GM21619 (cell line): ENCODE data around the gene FAHD1.
A peak's percentile ranks its signal among the peaks of the same experiment; 100 is the strongest.

ENCODE experiments used
- ATAC-seq: cut with Tn5 transposase; IDR thresholded peaks from one replicate; pipeline ENCODE4 v1.9.1; 2021; ENCODE audit not compliant: unreplicated experiment

FAHD1 gene

DNA sequence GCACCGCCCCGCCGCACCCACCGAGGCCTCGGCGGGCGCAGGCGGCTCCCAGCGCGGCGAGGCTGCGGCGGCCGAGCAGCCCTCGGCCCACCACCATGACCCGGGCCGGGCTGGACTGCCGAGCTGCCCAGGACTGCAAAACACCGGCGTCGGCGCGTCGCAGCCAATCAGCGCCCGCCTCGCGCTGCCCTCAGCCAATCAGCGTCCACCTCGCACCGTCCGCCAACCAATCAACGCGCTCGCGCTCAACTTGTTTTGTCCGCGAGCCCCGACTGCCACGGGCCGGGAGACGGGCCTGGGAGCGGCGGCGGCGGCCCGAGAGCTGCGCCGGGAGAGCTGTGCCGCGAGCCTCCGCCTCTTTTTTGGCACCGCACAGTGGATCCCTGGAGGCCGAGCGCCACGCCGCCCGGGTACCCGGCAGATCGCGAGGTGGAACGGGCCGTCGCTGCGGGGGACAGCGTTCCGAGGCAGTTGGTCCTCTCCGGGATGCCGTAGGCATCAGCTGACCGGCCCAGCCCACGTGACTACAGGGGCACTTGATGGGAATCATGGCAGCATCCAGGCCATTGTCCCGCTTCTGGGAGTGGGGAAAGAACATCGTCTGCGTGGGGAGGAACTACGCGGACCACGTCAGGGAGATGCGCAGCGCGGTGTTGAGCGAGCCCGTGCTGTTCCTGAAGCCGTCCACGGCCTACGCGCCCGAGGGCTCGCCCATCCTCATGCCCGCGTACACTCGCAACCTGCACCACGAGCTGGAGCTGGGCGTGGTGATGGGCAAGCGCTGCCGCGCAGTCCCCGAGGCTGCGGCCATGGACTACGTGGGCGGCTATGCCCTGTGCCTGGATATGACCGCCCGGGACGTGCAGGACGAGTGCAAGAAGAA, at the start of gene FAHD1, which contains the start of gene HAGH:
Gene FAHD1, plus strand, starts transcription at position 516 of the 883 bp plus-strand sequence. Its CDS starts 33 bp downstream, at position 549.
Gene HAGH, minus strand, starts transcription at position 135 of the 883 bp plus-strand sequence. Its CDS starts 38 bp downstream, at position 97.
- ATAC-seq = peak; percentile 79

DNA sequence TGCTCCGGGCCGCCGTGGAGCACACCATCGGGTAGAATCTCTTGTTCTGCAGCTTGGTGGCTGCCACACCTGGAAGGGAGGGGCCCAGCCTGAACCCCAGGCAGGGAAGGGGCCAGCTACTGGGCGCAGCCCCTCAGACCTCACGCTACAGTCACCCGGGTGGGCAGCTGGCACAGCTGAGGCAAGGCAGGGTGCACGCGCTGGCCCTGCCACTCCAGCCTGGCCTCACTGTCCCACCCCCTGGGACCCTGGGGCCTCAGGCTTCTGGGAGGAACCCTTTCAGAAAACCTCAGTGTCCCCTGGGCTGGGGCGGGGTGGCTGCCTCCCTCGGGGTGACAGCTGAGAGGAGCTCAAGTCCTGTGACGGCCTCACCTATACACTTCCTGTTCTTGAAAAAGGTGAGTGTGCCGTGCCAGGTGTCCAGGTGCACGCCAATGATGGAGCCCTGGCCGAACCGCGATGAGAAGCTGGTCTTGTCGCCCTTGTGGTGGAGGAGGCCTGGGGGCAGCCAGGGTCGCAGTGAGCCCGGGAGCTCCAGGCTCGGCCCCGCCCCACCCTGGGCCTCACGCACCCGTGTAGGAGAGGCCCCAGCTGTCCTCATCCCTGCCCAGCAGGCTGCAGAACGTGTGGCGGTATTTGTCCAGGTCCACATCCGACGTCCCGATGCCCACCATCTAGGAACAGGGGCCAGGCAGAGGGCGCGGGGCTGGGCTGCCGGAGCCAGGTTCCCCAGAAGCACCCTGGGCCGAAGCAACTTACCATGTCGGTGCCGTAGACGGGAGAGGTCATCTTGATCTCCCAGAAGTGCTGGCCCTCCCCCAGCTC, 49.4 kb upstream of the FAHD1 start:
- no peak for ATAC-seq

DNA sequence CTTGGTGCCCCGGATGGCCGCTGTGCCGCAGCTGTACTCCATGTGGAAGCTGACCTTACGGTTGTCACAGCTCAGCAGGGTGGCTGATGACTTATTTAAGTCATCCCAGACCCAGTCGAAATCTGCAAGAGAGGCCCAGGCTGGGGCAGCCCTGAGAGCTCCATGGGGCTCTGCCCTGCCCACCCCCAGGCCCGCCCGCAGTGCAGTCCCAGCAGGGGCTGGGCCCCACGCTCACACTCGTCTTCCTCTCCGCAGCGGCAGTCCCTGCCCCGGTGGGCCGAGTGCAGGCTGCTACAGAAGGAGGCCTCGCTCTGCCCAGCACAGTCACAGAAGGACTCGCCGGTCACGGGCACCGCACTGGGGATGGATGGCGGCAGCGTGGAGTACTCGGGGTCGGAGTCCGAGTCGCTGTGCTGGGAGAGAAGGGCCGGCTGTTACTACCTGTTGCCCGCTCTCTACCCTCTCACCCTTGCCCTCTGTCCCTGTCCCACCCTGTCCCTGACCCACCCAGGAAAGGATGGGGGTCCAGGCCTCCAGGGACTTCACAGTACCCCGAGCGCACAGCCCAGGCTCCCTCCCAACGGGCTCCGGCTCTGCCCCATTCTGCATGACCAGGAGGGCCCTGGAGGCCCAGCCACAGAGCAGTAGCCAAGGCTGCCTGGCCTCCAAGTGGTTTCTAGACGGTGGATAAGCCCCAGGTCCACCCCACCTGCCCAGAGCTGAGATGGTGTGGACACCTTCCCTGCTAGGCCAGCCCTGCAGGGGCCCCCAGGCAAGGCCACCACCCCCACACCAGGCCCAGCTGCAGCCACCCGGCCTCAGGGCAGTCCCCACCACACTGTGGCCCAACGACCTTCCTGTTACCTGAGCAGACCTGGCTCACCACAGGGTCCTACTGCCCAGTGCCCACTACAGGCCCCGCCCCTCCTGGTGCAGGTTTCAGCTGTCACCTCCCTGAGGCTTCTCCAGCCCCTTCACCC, 48.5 kb upstream of the FAHD1 start:
- ATAC-seq = no peak

DNA sequence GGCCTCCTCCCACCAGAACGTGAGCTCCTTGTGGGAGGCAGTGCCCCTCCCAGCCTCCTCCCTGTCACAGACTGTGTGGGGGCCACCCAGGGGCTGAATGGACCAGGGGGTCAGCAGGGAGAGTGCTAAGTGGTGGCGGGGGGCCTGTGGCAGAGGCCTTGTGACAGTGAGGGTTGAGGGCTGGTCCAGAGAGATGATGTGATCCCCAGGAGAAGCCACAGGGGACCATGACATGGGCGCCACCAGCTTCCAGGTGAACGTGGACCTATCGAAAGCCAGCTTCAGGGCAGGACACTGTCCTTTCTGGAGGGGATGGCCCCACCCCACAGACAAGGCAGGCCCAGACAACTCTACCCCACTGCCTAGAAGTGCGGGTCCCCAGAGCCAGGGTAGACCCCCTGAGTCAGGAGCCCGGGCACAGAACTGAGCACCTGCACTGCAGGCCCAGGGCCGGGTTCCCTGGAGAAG, 47.7 kb upstream of the FAHD1 start:
- no peak for ATAC-seq

DNA sequence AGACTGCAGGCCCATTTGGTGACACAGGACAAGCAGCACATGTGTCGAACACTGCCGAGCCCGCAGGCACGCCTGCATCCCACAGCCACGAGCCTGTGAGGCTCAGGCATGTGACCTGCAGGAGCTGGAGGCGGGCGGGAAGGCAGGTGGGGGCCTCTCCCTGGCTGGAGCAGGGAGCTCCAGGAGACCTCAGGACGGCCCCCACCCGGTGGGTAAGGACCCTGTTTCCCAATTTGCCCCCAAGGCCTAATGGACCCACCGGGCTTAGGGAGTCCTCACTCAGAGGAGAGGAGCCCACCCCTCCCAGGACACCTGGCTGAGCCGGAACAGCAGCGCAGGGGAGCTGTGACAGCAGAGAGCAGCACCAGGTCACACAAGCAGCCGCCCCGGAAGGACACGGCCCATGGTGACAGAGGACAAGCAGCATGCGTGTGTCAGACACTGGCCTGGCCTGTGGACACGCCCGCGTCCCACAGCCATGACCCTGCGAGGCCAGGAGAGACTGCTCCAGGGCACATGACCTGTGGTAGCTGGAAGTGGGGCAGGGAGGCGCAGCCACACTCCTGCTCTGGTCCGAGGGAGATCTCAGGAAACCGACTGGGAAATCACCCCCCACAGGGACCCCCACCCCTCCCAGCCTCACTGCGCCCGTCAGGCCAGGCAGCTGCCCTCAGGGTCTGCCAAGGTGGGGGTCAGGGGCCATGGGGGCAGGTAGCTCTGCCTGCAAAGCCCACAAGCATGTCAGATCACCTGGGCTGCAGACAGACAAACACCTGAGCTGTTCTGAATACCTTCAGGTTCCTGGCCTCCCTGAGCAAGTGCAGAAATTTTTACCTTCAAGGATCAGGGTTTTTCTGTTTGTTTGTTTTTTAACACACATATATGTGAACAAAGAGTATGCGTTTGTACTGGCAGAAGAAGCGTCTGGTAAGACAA, 47.0 kb upstream of the FAHD1 start:
- no peak for ATAC-seq

DNA sequence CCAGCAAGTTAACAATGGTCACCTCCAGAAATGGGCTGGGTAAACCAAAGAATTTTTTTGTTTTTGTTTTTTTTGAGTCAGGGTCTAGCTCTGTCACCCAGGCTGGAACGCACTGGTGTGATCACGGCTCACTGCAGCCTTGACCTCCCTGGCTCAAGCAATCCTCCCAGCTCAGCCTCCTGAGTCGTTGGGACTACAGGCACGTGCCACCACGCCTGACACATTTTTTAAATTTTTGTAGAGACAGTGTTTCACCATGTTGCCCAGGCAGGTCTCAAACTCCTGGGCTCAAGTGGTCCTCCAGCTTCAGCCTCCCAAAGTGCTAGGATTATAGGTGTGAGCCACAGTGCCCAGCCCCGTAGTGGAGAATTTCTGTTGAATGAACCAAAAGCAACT, 46.3 kb upstream of the FAHD1 start:
- ATAC-seq = no peak

DNA sequence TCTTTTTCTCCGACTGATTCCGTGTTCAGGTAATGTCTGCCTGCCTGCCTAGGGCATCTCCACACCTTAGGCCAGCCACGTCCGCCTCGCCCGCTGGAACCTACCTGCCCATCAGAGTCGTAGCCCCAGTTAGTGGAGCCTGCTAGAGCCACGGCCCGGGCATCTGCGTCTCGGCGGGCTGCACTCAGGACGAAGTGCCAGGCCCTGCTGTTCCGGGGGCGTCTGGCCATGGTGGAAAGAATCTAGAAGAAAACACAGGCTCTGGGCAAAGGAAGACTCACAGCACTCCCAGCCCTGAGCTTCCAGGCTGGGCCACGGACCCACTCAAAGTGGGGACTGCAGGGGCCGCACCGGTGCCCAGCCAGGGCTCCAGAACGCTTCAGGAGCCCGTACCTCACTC, 45.8 kb upstream of the FAHD1 start:
- ATAC-seq = no peak

DNA sequence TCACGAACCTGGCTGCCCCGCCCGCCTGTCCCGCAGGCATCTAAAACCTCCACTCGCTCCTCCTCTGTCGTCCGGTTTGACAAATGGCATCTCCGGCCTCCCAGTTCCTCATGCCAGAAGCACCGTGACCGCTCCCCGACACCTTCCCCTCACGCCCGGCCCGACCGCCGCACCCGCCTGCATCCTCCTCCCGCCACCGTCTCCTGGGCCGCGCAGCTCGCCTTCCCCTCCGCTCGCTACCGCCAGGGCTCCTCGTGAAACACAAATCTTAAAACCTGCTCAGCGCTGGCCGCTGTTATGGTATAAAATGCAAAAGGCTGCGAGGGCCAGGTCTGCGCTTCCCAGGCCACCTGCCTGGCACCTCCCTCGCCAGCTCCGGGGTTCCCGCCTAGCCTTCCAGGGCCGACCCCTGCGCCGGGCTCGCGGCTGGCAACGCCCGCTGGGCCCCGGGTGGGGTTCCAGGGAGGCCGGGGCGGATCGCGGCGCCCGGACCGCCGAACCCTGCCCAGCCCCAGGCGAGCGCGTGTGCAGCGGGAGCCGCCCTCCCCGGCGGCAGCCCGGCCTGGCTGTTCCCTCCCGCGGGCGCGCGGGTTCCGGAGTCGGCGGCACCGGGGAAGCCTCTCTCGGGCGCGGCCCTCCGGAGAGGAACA, 45.1 kb upstream of the FAHD1 start:
- peak; percentile 4 for ATAC-seq

DNA sequence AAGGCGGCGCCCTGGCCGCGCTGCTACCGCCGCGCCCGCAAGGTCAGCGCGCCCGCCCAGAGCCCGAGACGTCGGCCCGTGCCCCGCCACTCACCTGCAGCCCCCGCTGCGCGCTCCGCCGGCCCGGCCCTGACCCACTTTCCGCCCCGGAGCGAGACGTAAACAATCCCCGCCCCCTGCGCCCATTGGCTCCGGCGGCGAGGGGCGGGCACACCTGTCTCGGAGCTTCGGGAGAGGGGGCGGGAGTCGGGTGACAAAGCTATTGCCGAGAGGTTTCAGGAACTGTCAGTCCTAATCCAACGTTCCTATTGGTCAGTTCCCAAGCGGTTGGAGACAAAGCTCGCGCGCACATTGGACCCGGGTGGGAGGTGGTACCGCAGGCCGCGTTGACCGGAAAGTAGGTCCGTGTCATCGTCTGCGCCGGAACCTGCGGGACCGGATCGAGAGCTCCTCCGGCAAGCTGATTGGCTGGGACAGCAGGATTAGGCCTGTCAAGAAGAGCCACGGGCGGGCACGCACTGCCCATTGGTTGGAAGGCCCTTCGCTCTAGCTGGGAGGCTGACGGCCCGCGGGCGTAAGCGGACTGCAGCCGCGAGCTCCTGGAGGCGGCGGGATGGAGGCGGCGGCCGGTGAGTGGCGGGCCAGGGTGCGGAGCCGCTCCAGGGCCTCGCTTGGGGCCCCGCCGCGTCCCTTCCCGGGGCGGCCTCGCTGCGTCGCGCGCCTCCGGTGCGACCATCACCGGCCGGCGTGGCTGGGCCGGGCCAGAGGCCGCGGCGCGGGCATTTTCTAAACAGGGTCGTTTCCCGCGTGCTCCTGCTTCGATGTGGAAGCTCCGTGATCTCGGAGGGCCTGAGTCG, 44.4 kb upstream of the FAHD1 start, which contains the start of the genes NUBP2 and SPSB3:
Gene NUBP2, plus strand, starts transcription at position 553 of the 857 bp plus-strand sequence. Its CDS starts 61 bp downstream, at position 614.
Gene SPSB3, minus strand, starts transcription at position 164 of the 857 bp plus-strand sequence. CDS start 1,088 bp downstream, outside the sequence.
- ATAC-seq = peak; percentile 79

DNA sequence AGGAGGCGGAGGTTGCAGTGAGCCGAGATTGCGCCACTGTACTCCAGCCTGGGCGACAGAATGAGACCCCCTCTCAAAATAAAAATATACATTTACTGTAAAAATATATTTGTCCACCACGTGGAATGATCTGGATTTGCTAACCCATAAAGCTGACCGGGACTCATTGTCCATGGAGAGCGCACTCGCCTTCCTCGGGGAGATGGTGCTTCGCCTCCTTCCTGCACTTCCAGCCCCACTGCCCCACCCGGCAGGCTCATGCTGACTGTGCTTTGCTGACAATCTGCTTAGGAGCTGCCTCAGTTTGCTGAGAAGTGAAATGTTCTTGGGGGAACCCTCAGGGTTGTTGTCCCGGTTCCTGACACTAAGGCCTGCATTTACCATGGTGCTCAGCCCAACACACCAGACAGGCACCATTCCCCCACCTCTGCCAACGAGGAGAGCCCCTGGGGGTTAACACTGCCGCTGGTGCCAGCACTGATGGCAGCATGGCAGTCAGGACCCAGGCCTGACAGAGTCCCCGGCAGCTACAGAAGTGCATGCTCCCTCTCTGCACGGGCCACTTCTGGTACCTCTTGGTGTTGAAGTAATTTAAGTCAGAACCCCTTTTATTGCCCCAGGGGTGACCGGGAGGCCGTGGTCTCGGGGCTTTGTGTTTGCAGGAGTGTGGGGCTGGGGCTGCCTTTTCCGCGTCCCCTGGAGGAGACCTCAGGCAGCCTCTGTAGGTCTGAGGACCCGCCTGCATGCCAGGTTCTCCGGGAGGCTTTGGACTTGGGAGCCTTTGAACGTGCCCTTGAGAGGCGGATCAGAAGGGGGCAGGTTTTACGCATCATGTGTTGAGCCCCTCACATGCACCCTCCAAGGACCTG, 41.8 kb upstream of the FAHD1 start:
- no peak for ATAC-seq

DNA sequence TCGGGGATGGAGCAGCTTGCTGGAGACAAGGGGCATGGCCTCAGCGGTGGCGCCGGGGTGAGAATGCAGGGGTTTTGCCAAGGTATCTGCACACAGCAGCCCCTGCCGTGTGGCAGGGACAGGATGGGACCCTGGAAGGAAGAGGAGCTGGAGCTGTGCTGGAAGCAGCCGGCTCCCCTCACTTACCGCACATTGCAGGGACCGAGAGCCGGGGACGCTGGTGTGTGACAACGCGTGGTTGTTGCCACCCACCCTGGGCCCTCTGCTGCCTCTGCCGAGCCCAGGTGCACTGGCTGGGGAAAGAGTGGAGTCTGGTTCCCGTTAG, 41.2 kb upstream of the FAHD1 start:
- ATAC-seq = no peak

DNA sequence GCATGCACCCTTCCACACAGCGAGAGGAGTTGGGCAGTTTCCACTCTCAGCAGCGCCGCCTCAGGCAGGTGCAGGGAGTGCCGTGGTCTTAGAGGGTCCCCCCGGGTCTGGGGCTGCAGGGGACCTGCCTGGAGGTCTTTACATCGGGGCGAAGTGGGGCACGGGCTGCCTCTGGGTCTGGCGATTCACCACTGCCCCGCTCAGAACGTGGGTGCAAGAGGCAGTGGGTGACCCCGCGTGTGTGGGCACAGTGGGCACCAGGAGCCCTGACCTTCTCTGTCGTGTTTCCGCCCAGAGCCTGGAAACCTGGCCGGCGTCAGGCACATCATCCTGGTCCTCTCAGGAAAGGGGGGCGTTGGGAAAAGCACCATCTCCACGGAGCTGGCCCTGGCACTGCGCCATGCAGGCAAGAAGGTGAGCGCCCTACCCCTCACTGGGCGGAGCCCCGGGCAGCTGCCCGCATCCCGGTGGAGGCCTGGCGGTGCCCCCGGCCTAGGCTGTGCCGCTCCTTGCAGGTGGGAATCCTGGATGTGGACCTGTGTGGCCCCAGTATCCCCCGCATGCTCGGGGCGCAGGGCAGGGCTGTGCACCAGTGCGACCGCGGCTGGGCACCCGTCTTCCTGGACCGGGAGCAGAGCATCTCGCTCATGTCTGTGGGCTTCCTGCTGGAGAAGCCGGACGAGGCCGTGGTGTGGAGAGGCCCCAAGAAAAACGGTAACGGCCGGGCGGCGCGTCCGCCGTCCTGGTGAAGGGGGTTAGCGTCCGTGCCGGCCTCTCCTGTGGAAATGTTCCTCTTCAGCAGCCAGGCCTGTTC, 40.6 kb upstream of the FAHD1 start:
- no peak for ATAC-seq

DNA sequence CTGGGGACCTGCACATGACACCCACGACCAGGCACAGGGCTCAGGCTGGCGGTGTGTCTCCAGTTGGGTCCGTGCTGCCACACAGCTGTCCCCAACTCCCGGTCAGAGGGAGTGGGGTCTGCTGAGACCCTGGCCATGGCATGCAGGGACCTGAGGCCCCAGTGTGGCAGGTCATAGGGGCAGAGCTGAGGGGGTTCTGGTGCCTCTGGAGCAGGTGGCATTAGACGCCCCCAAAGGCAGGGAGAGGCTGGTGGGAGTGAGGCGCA, 40.0 kb upstream of the FAHD1 start:
- no peak for ATAC-seq

DNA sequence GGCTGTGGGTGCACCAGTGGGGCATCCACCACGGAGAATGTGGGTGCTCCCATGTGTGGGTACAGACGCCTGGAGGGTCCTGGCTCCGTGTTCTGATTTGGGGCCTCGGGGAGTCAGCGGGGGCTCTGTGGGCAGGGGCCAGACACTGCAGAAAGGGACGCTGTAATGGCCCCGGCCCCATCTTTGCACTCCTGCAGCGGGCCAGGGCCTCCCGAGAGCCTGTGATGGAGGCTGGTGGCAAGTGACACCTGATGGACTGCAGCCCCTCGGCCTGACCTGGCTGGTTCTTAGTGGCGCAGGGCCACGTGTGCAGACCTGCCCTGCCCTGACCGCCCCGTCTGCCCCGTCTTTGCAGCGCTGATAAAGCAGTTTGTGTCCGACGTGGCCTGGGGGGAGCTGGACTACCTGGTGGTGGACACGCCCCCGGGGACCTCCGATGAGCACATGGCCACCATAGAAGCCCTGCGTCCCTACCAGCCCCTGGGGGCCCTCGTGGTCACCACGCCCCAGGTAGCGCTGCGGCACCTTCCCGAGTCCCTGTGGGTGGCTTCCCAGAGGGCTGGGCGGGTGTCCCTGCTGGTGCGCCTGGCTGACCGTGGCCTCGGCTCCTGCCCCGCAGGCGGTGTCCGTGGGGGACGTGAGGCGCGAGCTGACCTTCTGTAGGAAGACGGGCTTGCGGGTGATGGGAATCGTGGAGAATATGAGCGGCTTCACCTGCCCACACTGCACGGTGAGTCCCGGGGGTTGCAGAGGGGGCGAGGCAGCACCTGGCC, 39.5 kb upstream of the FAHD1 start:
- ATAC-seq = no peak

DNA sequence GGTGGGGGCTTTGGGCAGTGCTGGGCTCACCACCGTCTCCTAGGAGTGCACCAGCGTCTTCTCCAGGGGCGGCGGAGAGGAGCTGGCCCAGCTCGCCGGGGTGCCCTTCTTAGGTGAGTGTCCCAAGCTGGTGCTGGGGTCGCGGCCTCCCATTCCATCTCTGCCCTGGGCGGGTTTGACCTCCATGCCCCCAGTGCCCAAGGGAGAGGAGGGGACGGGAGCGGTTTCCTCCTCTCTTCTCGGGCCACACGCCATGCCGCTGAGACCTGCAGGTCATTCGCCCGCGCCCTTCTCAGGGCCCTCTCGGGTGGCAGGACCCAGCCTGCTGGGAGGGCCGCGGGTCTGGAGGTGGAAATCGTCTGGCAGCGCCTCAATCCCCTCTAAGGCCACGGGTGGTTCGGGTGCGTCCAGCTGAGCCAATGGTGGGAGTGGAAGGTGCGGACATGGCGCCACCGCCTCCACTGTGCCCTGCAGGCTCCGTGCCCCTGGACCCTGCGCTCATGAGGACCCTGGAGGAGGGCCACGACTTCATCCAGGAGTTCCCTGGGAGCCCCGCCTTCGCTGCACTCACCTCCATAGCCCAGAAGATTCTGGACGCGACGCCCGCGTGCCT, 38.8 kb upstream of the FAHD1 start:
- no peak for ATAC-seq
